ENCODE results near the gene RGS2. TPM values are rescaled to one million over a fixed set of nuclear protein-coding genes. Genes with fewer than 3 reads are reported as not detected.

RGS2 gene
- 10 to 100 TPM; 14.1 to 14.2 TPM for total RNA-seq
- 22.4 TPM for polyA plus RNA-seq (2013, experiment 1 of 2)
- polyA plus RNA-seq (2013, experiment 2 of 2) = 20.7 TPM
- long read RNA-seq, experiment 1, transcript RGS2-201 (5 exons, 1,354 nt) = major isoform, 13 of 16 reads
- long read RNA-seq, experiment 1, partial matches to known transcripts = 0 of 16 reads
- long read RNA-seq, experiment 1, other reads (novel, unspliced or antisense) = 3 of 16 reads
- long read RNA-seq, experiment 2, transcript RGS2-201 (5 exons, 1,354 nt) = major isoform, 5 of 5 reads
- long read RNA-seq, experiment 2, partial matches to known transcripts = 0 of 5 reads
- long read RNA-seq, experiment 2, other reads (novel, unspliced or antisense) = 0 of 5 reads
- long read RNA-seq, experiment 3, transcript RGS2-201 (5 exons, 1,354 nt) = major isoform, 31 of 31 reads
- long read RNA-seq, experiment 3, partial matches to known transcripts = 0 of 31 reads
- long read RNA-seq, experiment 3, other reads (novel, unspliced or antisense) = 0 of 31 reads
- long read RNA-seq, experiment 4, transcript RGS2-201 (5 exons, 1,354 nt) = major isoform, 13 of 13 reads
- long read RNA-seq, experiment 4, partial matches to known transcripts = 0 of 13 reads
- long read RNA-seq, experiment 4, other reads (novel, unspliced or antisense) = 0 of 13 reads

- Mint-ChIP-seq H3K27me3 (ENCODE audit: insufficient read depth) (peaks cover 15% of the 10 kb centered on the region), H3K27ac (peak within 1 kb of the TSS; percentile 98), H3K36me3 (ENCODE audit: low read depth) (peaks cover 4% of the 10 kb centered on the region), H3K4me3 (peak within 1 kb of the TSS; percentile 91), H3K9me3 (no peaks in the 10 kb centered on the region), H3K4me1 (peaks cover 23% of the 10 kb centered on the region)
- Histone ChIP-seq H3K27me3 (ENCODE audit: control insufficient read depth, insufficient read depth, low read length, poor library complexity, severe bottlenecking) (peaks cover 9% of the 10 kb centered on the region), H3K9ac (ENCODE audit: extremely low read depth, low read length, poor library complexity, severe bottlenecking) (peak within 1 kb of the TSS; percentile 72), H3K4me3 (ENCODE audit: low read length) (peak within 1 kb of the TSS; percentile 92), H3K9me3 (ENCODE audit: control insufficient read depth, low read length) (no peaks in the 10 kb centered on the region), H3K36me3 (ENCODE audit: control insufficient read depth, insufficient read depth, low read length) (no peaks in the 10 kb centered on the region), H3K4me1 (ENCODE audit: control insufficient read depth, insufficient read depth, low read length) (peaks cover 6% of the 10 kb centered on the region), H3K27ac (ENCODE audit: low read depth, low read length) (peak within 1 kb of the TSS; percentile 82)
- TF ChIP-seq CTCF (conservative IDR thresholded peaks at IDR 0.05) = peak; percentile 46
- peak; percentile 96 for DNase-seq
- WGBS, 2 experiments (ENCODE audit: insufficient coverage in 1 of 2, insufficient read length in 1 of 2) = 0 to 1% methylated on average over 15 to 72 of the region's 72 CpGs
Observed at GRCh38 chr1:192808518-192809306, at the start of gene RGS2. TSS of gene RGS2 (plus strand) at chr1:192809039. CDS start at chr1:192809072, 33 bp downstream.

- TF ChIP-seq CTCF (conservative IDR thresholded peaks at IDR 0.05) = no peak
- Histone ChIP-seq H3K4me1 (ENCODE audit: control insufficient read depth, insufficient read depth, low read length) (no peaks in the 10 kb centered on the region), H3K27me3 (ENCODE audit: control insufficient read depth, insufficient read depth, low read length, poor library complexity, severe bottlenecking) (no peaks in the 10 kb centered on the region), H3K9ac (ENCODE audit: extremely low read depth, low read length, poor library complexity, severe bottlenecking) (no peak overlapping the region), H3K4me3 (ENCODE audit: low read length) (peak overlapping the region; percentile 44), H3K27ac (ENCODE audit: low read depth, low read length) (no peak overlapping the region), H3K36me3 (ENCODE audit: control insufficient read depth, insufficient read depth, low read length) (no peaks in the 10 kb centered on the region), H3K9me3 (ENCODE audit: control insufficient read depth, low read length) (peaks cover 24% of the 10 kb centered on the region)
- no peaks in the 10 kb centered on the region for H3K27me3 Mint-ChIP-seq (ENCODE audit: insufficient read depth)
- DNase-seq = no peak
- H3K9me3 Mint-ChIP-seq = peaks cover 15% of the 10 kb centered on the region
- H3K4me3 Mint-ChIP-seq = no peak overlapping the region
- no peak overlapping the region for H3K27ac Mint-ChIP-seq
- 100% methylated on average over 1 of the region's 1 CpG for WGBS, 2 experiments (ENCODE audit: insufficient coverage in 1 of 2, insufficient read length in 1 of 2)
- H3K36me3 Mint-ChIP-seq (ENCODE audit: low read depth) = peaks cover 5% of the 10 kb centered on the region
- peaks cover 7% of the 10 kb centered on the region for H3K4me1 Mint-ChIP-seq
Observed at GRCh38 chr1:192759104-192759503, 49.7 kb upstream of the RGS2 start.

GRCh38 chr1:192762265-192762664 lies 46.6 kb upstream of the RGS2 start:
- H3K27me3 Mint-ChIP-seq (ENCODE audit: insufficient read depth) = no peaks in the 10 kb centered on the region
- peaks cover 15% of the 10 kb centered on the region for H3K9me3 Mint-ChIP-seq
- Histone ChIP-seq H3K36me3 (ENCODE audit: control insufficient read depth, insufficient read depth, low read length) (no peaks in the 10 kb centered on the region), H3K9me3 (ENCODE audit: control insufficient read depth, low read length) (peaks cover 24% of the 10 kb centered on the region), H3K4me3 (ENCODE audit: low read length) (no peak overlapping the region), H3K27ac (ENCODE audit: low read depth, low read length) (no peak overlapping the region), H3K9ac (ENCODE audit: extremely low read depth, low read length, poor library complexity, severe bottlenecking) (no peak overlapping the region), H3K4me1 (ENCODE audit: control insufficient read depth, insufficient read depth, low read length) (peaks cover 9% of the 10 kb centered on the region), H3K27me3 (ENCODE audit: control insufficient read depth, insufficient read depth, low read length, poor library complexity, severe bottlenecking) (no peaks in the 10 kb centered on the region)
- no peak overlapping the region for H3K4me3 Mint-ChIP-seq
- peaks cover 5% of the 10 kb centered on the region for H3K36me3 Mint-ChIP-seq (ENCODE audit: low read depth)
- no peak for TF ChIP-seq CTCF (conservative IDR thresholded peaks at IDR 0.05)
- DNase-seq = no peak
- peaks cover 6% of the 10 kb centered on the region for H3K4me1 Mint-ChIP-seq
- H3K27ac Mint-ChIP-seq = no peak overlapping the region
- 92 to 94% methylated on average over 4 of the region's 4 CpGs for WGBS, 2 experiments (ENCODE audit: insufficient coverage in 1 of 2, insufficient read length in 1 of 2)

All from endodermal cell (in vitro differentiated cells).